Measurements from ENCODE around the gene IGSF9B.

The IGSF9B gene

DNA sequence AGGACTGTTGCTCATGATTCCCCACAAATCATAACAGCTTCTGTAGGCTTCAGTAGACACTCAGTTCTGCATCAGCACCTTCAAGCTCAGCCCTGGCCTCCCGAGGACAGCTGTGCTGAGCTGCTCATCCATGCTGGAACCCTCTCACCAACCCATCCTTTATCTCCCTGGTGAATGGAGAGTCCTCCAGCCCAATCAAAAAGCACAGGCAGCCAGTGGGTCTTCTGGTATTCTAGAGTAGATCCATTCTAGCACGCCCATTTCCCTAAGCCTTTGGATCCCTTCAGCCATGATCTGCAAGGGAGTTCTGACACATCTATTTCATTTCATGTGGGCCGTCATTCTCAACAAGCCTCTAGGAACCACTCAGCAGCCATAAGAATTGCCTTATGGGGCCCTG, 66.9 kb downstream of the IGSF9B start:
- H3K27me3 ChIP-seq (ENCODE audit: control insufficient read depth in 1 of 2, insufficient read depth in 2 of 2, low read length in 2 of 2), result peaks cover 0 to 4% of the 10 kb centered on the region in 2 donors

DNA sequence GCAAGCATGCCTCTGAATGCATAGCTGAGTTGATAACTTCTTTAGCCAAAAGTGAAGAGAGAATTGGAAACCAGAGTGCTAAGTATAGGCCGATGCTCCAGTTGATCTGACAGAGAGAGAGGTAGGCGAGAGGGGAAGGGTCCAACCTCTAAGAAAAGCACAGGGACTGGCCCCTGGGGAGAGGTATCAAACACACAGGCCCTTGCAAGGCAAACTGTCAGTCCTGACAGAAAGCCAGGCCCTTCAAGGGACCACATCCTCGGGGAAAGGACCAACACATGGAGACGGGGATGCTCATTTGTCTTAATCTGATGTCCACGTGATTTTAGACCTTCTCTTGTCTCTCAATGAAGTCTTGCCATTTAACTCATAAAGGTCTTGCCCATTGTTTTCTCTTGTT, 67.6 kb downstream of the IGSF9B start:
- H3K9me3 ChIP-seq (ENCODE audit: control insufficient read depth in 2 of 2, low read length in 2 of 2), result no peaks in the 10 kb centered on the region
- no peak overlapping the region for H3K4me3 ChIP-seq (ENCODE audit: low read length in 2 of 2)
- H3K27ac ChIP-seq (ENCODE audit: low read length), result no peak overlapping the region
- peaks cover 0 to 4% of the 10 kb centered on the region in 2 donors for H3K27me3 ChIP-seq (ENCODE audit: control insufficient read depth in 1 of 2, insufficient read depth in 2 of 2, low read length in 2 of 2)
- H3K9ac ChIP-seq (ENCODE audit: low read length in 2 of 2), result no peak overlapping the region
- peaks cover under 1% of the 10 kb centered on the region for H3K4me1 ChIP-seq (ENCODE audit: control insufficient read depth, insufficient read depth, low read length)
- no peaks in the 10 kb centered on the region for H3K36me3 ChIP-seq (ENCODE audit: control insufficient read depth in 2 of 2, insufficient read depth in 2 of 2, low read length in 2 of 2)

More for the DNA sequence above, 66.9 kb downstream of the IGSF9B start:
- Histone ChIP-seq H3K27ac (ENCODE audit: low read length) (no peak overlapping the region), H3K9ac (ENCODE audit: low read length in 2 of 2) (no peak overlapping the region), H3K9me3 (ENCODE audit: control insufficient read depth in 2 of 2, low read length in 2 of 2) (no peaks in the 10 kb centered on the region), H3K36me3 (ENCODE audit: control insufficient read depth in 2 of 2, insufficient read depth in 2 of 2, low read length in 2 of 2) (no peaks in the 10 kb centered on the region), H3K4me3 (ENCODE audit: low read length in 2 of 2) (no peak overlapping the region), H3K4me1 (ENCODE audit: control insufficient read depth, insufficient read depth, low read length) (peaks cover 6% of the 10 kb centered on the region)

DNA sequence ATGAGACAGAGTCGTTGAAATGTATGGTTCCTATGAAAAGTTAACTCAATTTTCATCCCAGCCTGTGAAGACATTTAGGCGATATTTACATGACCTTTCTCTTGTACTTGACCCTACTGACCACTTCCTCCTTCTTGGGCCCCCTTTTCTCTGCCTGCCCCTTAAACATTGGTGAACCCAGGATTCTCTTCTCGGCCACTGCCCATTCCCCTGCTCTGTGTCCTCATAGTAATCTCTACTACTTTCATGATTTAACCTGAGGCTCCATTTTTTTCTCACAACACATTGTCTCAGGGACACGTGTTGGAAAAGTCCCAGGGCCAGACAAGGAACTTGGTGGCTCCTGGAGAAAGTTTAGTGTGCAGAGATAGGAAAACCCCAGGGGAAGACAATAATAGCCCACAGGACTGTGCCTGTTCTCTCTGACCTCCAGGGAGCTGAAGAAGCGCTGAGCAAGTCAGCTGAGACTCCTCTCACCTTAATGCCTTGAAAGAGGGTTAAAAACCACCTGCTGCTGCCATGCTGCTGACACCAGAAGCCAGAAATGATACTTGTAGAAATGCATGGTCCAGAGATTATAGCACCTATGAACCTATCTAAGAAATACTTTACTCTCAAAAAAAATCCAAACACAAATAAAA, 69.0 kb downstream of the IGSF9B start:
- Histone ChIP-seq H3K4me1 (ENCODE audit: control insufficient read depth, insufficient read depth, low read length) (no peaks in the 10 kb centered on the region), H3K9ac (ENCODE audit: low read length in 2 of 2) (no peak overlapping the region)

DNA sequence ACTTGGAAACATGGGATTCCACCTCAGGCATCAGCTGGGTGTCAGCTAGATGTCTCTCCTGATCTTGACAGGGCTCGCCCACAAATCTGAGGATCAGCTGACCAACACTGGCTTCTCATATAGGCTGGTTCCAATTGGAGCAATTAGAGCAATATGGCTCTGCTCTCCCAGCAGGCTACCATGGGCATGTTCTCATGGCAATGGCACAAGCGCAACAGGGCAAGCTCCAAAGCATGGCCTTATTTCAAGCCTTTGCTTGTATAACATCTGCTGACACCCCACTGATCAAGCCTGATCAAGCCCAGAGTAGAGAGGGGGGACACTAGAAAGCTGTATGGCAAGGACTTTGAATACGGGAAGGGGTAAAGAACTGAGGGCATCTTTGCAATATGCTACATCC, 70.7 kb downstream of the IGSF9B start:
- no peak overlapping the region for H3K4me3 ChIP-seq (ENCODE audit: low read length in 2 of 2)
- no peaks in the 10 kb centered on the region for H3K36me3 ChIP-seq (ENCODE audit: control insufficient read depth in 2 of 2, insufficient read depth in 2 of 2, low read length in 2 of 2)
- no peak overlapping the region for H3K27ac ChIP-seq (ENCODE audit: low read length)
- H3K4me1 ChIP-seq (ENCODE audit: control insufficient read depth, insufficient read depth, low read length), result no peaks in the 10 kb centered on the region
- H3K9me3 ChIP-seq (ENCODE audit: control insufficient read depth in 2 of 2, low read length in 2 of 2), result no peaks in the 10 kb centered on the region
- no peak overlapping the region for H3K9ac ChIP-seq (ENCODE audit: low read length in 2 of 2)
- H3K27me3 ChIP-seq (ENCODE audit: control insufficient read depth in 1 of 2, insufficient read depth in 2 of 2, low read length in 2 of 2), result peaks cover 0 to 4% of the 10 kb centered on the region in 2 donors

More for the DNA sequence above, 69.0 kb downstream of the IGSF9B start:
- Histone ChIP-seq H3K36me3 (ENCODE audit: control insufficient read depth in 2 of 2, insufficient read depth in 2 of 2, low read length in 2 of 2) (no peaks in the 10 kb centered on the region), H3K27ac (ENCODE audit: low read length) (no peak overlapping the region), H3K4me3 (ENCODE audit: low read length in 2 of 2) (no peak overlapping the region), H3K27me3 (ENCODE audit: control insufficient read depth in 1 of 2, insufficient read depth in 2 of 2, low read length in 2 of 2) (peaks cover 0 to 4% of the 10 kb centered on the region in 2 donors), H3K9me3 (ENCODE audit: control insufficient read depth in 2 of 2, low read length in 2 of 2) (no peaks in the 10 kb centered on the region)

DNA sequence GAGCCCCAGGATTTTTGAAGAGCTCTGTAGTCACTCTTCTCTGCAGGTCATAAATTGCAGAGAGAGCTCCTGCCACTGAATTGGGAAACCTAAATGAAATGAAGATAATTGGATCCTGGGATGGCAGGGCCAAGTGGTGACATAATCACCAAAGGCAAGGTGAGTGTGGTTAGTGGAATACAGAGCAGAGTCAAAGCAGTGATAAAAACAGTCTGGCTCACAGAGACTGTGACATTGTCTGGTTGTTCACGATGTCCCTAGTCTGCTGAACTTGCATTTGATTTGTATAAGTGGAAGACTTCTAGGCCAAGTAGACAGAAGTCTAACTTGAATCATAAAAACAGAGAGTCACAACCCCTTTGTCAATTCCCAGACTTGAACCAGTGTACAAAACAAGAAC, 84.6 kb downstream of the IGSF9B start:
- no peaks in the 10 kb centered on the region for H3K4me1 ChIP-seq (ENCODE audit: control insufficient read depth, insufficient read depth, low read length)

DNA sequence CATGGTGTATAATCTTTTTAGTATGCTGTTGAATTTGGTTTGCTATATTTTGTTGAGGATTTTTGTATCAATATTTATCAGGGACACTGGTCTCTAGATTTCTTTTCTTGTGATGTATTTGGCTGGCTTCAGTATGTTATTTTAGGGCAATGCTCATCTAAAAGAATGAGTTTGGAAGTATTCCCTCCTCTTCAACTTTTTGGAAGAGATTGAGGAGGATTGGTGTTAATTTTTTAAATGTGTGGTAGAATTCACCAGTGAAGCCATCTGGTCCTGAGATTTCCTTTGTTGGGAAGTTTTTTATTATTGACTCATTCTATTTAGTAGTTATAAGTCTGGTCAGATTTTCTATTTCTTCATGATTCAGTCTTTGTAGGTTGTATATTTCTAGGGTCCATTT, 89.3 kb downstream of the IGSF9B start:
- H3K36me3 ChIP-seq (ENCODE audit: control insufficient read depth in 2 of 2, insufficient read depth in 2 of 2, low read length in 2 of 2), result no peaks in the 10 kb centered on the region
- no peak overlapping the region for H3K9ac ChIP-seq (ENCODE audit: low read length in 2 of 2)
- no peak overlapping the region for H3K27ac ChIP-seq (ENCODE audit: low read length)
- no peak overlapping the region for H3K4me3 ChIP-seq (ENCODE audit: low read length in 2 of 2)
- H3K27me3 ChIP-seq (ENCODE audit: control insufficient read depth in 1 of 2, insufficient read depth in 2 of 2, low read length in 2 of 2), result no peaks in the 10 kb centered on the region
- no peaks in the 10 kb centered on the region for H3K4me1 ChIP-seq (ENCODE audit: control insufficient read depth, insufficient read depth, low read length)
- peaks cover 0 to 2% of the 10 kb centered on the region in 2 donors for H3K9me3 ChIP-seq (ENCODE audit: control insufficient read depth in 2 of 2, low read length in 2 of 2)

More for the DNA sequence above, 84.6 kb downstream of the IGSF9B start:
- no peak overlapping the region for H3K4me3 ChIP-seq (ENCODE audit: low read length in 2 of 2)
- H3K36me3 ChIP-seq (ENCODE audit: control insufficient read depth in 2 of 2, insufficient read depth in 2 of 2, low read length in 2 of 2), result no peaks in the 10 kb centered on the region
- no peaks in the 10 kb centered on the region for H3K27me3 ChIP-seq (ENCODE audit: control insufficient read depth in 1 of 2, insufficient read depth in 2 of 2, low read length in 2 of 2)
- H3K9ac ChIP-seq (ENCODE audit: low read length in 2 of 2), result no peak overlapping the region
- no peak overlapping the region for H3K27ac ChIP-seq (ENCODE audit: low read length)
- H3K9me3 ChIP-seq (ENCODE audit: control insufficient read depth in 2 of 2, low read length in 2 of 2), result peaks cover 0 to 2% of the 10 kb centered on the region in 2 donors

DNA sequence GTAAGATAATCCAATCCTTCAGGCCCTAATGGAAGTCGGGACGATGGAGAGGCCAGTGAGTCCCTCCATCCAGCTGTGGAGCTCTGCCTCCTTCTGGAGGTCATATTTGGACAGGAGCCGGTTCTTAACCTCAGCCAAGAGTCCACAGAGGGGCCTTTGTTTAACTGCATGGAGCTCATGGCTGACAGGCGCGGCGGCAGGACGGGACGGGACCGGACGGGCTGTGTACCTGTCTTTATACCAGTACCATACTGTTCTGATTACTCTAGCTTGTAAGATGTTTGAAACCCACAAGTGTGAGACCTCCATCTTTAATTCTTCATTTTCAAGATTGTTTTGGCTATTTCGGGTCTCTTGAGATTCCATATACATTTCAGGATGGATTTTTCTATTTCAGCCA, 91.3 kb downstream of the IGSF9B start:
- Histone ChIP-seq H3K9ac (ENCODE audit: low read length in 2 of 2) (no peak overlapping the region), H3K27me3 (ENCODE audit: control insufficient read depth in 1 of 2, insufficient read depth in 2 of 2, low read length in 2 of 2) (no peaks in the 10 kb centered on the region), H3K9me3 (ENCODE audit: control insufficient read depth in 2 of 2, low read length in 2 of 2) (no peaks in the 10 kb centered on the region), H3K27ac (ENCODE audit: low read length) (no peak overlapping the region), H3K4me3 (ENCODE audit: low read length in 2 of 2) (no peak overlapping the region), H3K36me3 (ENCODE audit: control insufficient read depth in 2 of 2, insufficient read depth in 2 of 2, low read length in 2 of 2) (no peaks in the 10 kb centered on the region), H3K4me1 (ENCODE audit: control insufficient read depth, insufficient read depth, low read length) (no peaks in the 10 kb centered on the region)

DNA sequence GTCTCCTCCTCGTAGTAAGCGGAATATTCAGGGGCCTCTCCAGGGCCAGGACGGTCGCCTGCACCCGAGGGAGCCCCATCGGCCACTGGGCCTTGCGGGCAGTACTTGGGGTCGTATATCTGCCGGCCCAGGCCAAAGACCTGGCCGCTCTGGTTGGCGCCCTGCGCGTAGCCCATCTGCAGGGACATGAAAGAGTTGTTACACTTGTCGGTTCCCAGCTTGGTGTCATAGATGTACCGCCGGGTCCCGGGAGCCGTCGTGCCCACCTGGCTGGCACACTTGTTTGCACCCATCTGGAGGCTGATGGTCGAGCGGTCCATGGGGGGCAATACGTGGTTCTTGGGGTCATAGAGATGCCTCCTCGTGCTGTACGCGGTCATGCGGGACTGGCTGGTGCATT, 92.0 kb downstream of the IGSF9B start:
- no peak overlapping the region for H3K4me3 ChIP-seq (ENCODE audit: low read length in 2 of 2)
- no peaks in the 10 kb centered on the region for H3K4me1 ChIP-seq (ENCODE audit: control insufficient read depth, insufficient read depth, low read length)
- H3K9ac ChIP-seq (ENCODE audit: low read length in 2 of 2), result no peak overlapping the region
- H3K36me3 ChIP-seq (ENCODE audit: control insufficient read depth in 2 of 2, insufficient read depth in 2 of 2, low read length in 2 of 2), result no peaks in the 10 kb centered on the region
- no peaks in the 10 kb centered on the region for H3K9me3 ChIP-seq (ENCODE audit: control insufficient read depth in 2 of 2, low read length in 2 of 2)
- H3K27me3 ChIP-seq (ENCODE audit: control insufficient read depth in 1 of 2, insufficient read depth in 2 of 2, low read length in 2 of 2), result no peaks in the 10 kb centered on the region
- H3K27ac ChIP-seq (ENCODE audit: low read length), result no peak overlapping the region

DNA sequence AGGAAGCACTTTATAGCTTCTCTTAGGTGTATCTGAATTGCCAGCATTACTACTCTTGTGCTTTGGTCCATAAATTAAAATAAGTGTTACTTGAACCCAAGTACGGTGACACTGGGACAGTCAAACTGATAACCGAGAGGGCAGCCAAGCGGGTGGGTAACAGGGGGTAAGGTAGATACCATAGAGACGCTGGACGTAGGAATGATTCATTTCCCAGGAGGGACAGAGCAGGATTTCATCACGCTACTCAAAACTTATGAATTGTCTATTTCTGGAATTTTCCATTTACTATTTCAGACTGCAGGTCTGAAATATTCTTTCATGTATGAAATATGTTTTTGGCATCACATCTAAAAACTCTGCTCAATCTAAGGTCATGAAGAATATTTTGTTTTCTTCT, 96.6 kb downstream of the IGSF9B start:
- H3K27ac ChIP-seq (ENCODE audit: low read length), result no peak overlapping the region
- H3K4me3 ChIP-seq (ENCODE audit: low read length in 2 of 2), result no peak overlapping the region
- peaks cover 0 to 2% of the 10 kb centered on the region in 2 donors for H3K9me3 ChIP-seq (ENCODE audit: control insufficient read depth in 2 of 2, low read length in 2 of 2)
- no peak overlapping the region for H3K9ac ChIP-seq (ENCODE audit: low read length in 2 of 2)
- no peaks in the 10 kb centered on the region for H3K27me3 ChIP-seq (ENCODE audit: control insufficient read depth in 1 of 2, insufficient read depth in 2 of 2, low read length in 2 of 2)
- no peaks in the 10 kb centered on the region for H3K36me3 ChIP-seq (ENCODE audit: control insufficient read depth in 2 of 2, insufficient read depth in 2 of 2, low read length in 2 of 2)
- no peaks in the 10 kb centered on the region for H3K4me1 ChIP-seq (ENCODE audit: control insufficient read depth, insufficient read depth, low read length)
